Bronchial epithelial cell (primary cell): ENCODE data around the gene C3orf70. TPM values are rescaled to one million over a fixed set of nuclear protein-coding genes. Genes with fewer than 3 reads are reported as not detected.
"Not testable (repeated sequence)": the region's sequence is repeated elsewhere in the genome, so short reads cannot be mapped to it uniquely, and the experiment has no call there.

Source experiments
- DNase-seq: peaks from one replicate; pipeline ENCODE4 v3.0.0-alpha.2; 2010; ENCODE audit warnings: low read depth
- FAIRE-seq: peaks from 2 replicates; lab custom pipeline; 2011; peaks lifted over from hg19 to GRCh38; lab: Jason Lieb, UNC
- H3K27me3 ChIP-seq: 2 replicates; pipeline ENCODE4 v1.5.1; 2011; ENCODE audit warnings: low read length; ENCODE audit not compliant: control insufficient read depth, insufficient read depth
- H3K36me3 ChIP-seq: 2 replicates; pipeline ENCODE4 v1.5.1; 2011; ENCODE audit warnings: low read length; ENCODE audit not compliant: control insufficient read depth, insufficient read depth
- H3K4me3 ChIP-seq: 2 replicates; pipeline ENCODE4 v1.5.1; 2011; ENCODE audit warnings: mild to moderate bottlenecking, low read depth, low read length, control low read depth
- CTCF ChIP-seq: IDR thresholded peaks from 2 replicates; pipeline ENCODE4 v1.5.1; 2011; ENCODE audit warnings: mild to moderate bottlenecking, moderate library complexity, low read length, control low read depth, inconsistent platforms; ENCODE audit not compliant: insufficient read depth, severe bottlenecking
- total RNA-seq: library from RNA; depleted of rRNA; stranded (reverse); fragments of >200 nt; gene quantifications from 2 replicates; pipeline ENCODE4 v1.2.1, GENCODE V29; 2014

Gene C3orf70
- total RNA-seq, 1 donor from 2014 or later, result under 0.01 TPM

DNA sequence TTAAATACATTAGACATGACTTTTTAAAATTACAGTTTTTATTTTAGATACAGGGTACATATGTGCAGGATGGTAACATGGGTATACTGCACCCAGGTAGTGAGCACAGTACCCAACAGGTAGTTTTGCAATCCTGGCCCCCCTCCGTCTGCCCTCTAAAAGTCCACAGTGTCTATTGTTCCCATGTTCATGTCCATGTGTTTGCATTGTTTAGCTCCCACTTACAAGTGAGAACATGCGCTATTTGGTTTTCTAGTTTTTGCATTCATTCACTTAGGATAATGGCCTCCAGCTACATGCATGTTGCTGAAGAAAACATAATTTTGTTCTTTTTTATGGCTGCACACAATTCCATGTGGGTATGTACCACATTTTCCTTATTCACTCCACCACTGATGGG is 23.8 kb downstream of the C3orf70 start:
- no peaks in the 10 kb centered on the region for H3K36me3 ChIP-seq
- H3K4me3 ChIP-seq, result no peak overlapping the region
- no peaks in the 10 kb centered on the region for H3K27me3 ChIP-seq
- TF ChIP-seq CTCF, result no peak
- no peak for FAIRE-seq
- DNase-seq, result no peak

- Histone ChIP-seq H3K36me3 (no peaks in the 10 kb centered on the region), H3K27me3 (no peaks in the 10 kb centered on the region), H3K4me3 (no peak overlapping the region)
- FAIRE-seq, result no peak
- no peak for TF ChIP-seq CTCF
- no peak for DNase-seq
These were observed 26.7 kb downstream of the C3orf70 start for GRCh38 chr3:185126201-185126600.

DNA sequence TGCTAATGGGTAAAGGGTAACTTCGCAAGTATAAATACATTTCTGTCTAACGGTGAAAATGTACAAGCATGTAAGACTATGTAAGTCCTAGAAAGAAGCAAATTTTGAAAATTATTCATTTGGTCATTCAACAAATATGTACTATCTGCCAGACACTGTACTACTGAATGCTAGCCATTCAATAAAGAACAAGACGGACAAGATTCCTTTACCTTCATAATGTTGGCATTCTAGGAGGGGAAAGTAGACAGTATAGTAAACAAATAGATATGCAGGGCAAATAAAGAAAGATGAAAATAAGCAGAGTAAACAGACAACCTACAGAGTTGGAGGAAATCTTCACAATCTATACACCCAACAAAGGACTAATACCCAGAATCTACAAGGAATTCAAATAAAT is 32.7 kb downstream of the C3orf70 start:
- Histone ChIP-seq H3K27me3 (no peaks in the 10 kb centered on the region), H3K4me3 (no peak overlapping the region), H3K36me3 (no peaks in the 10 kb centered on the region)
- FAIRE-seq, result no peak
- no peak for DNase-seq
- TF ChIP-seq CTCF, result no peak

- TF ChIP-seq CTCF, result no peak
- Histone ChIP-seq H3K36me3 (no peaks in the 10 kb centered on the region), H3K27me3 (no peaks in the 10 kb centered on the region), H3K4me3 (no peak overlapping the region)
- no peak for FAIRE-seq
- no peak for DNase-seq
These were observed 37.5 kb downstream of the C3orf70 start for GRCh38 chr3:185115371-185115770.

GRCh38 chr3:185114756-185115155 is 38.1 kb downstream of the C3orf70 start:
- Histone ChIP-seq H3K27me3 (no peaks in the 10 kb centered on the region), H3K36me3 (no peaks in the 10 kb centered on the region), H3K4me3 (no peak overlapping the region)
- TF ChIP-seq CTCF, result no peak
- FAIRE-seq, result no peak
- no peak for DNase-seq

DNA sequence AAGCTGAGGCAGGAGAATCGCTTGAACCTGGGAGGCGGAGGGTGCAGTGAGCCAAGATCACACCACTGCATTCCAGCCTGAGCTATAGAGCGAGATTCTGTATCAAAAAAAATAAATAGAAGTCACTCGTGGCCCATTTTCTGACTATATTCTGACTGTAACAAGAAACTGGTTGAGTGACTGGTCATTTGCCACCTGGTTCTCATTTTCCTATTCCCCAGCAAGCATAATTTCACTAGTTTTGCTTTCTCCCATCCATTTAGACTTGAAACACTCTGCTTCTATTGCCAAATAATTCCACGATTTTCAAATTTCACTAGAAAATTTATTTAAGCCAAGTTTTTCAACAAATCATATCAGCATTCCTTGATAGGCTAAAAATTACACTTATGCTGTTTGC is 40.7 kb downstream of the C3orf70 start:
- DNase-seq, result no peak
- Histone ChIP-seq H3K4me3 (no peak overlapping the region), H3K27me3 (no peaks in the 10 kb centered on the region), H3K36me3 (no peaks in the 10 kb centered on the region)
- no peak for TF ChIP-seq CTCF
- no peak for FAIRE-seq

GRCh38 chr3:185109012-185109411 is 43.8 kb downstream of the C3orf70 start:
- FAIRE-seq, H3K4me3 ChIP-seq, DNase-seq, H3K36me3 ChIP-seq, H3K27me3 ChIP-seq: not testable (repeated sequence)

DNA sequence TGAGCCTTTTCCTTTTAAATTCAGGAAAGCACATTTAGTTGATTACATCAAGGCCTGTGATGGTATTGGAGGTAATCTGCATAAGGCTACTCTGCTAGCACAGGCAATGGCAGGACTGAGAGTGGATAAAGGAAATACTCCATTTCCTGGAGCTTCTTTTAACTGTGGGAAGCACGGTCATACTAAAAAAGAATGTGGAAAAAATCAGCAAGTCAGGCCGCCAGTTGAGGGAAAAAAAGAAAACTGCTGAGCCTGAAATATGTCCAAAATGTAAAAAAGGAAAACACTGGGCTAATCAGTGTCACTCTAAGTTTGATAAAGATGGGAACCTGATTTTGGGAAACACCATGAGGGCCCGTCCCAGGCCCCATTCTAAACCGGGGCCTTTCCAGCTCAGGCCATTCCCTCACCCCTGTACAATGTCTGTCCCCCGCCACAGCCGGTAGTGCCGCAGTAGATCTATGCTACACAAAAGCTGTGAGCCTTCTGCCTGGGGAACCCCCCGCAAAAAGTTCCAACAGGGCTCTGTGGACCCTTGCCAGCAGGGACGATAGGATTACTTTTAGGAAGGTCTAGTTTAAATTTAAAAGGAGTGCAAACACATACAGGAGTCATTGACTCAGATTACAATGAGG is 46.5 kb downstream of the C3orf70 start:
- not testable (repeated sequence) for H3K27me3 ChIP-seq, H3K4me3 ChIP-seq, H3K36me3 ChIP-seq, FAIRE-seq, DNase-seq
